BE2C (cell line): ENCODE results near the gene C11orf87.

Experiments used
- DNase-seq: peaks from one replicate; pipeline ENCODE4 v3.0.0-alpha.2; 2020
- H3K27me3 ChIP-seq: fragments of 250-450 bp; sonication (Bioruptor Pico); 2 replicates; pipeline ENCODE4 v1.5.1; 2020; ENCODE audit warnings: mild to moderate bottlenecking
- H3K36me3 ChIP-seq: fragments of 250-450 bp; sonication (Bioruptor Pico); 2 replicates; pipeline ENCODE4 v1.5.1; 2020; ENCODE audit warnings: mild to moderate bottlenecking
- H3K4me1 ChIP-seq: fragments of 250-450 bp; sonication (Bioruptor Pico); 2 replicates; pipeline ENCODE4 v1.5.1; 2020
- H3K4me3 ChIP-seq: 2 replicates; pipeline ENCODE4 v1.5.1; 2011; ENCODE audit warnings: low read depth, low read length
- H3K9me3 ChIP-seq: fragments of 250-450 bp; sonication (Bioruptor Pico); 2 replicates; pipeline ENCODE4 v1.5.1; 2020
- TF ChIP-seq, protein P1 (sequence below): IDR thresholded peaks from 2 replicates; pipeline ENCODE4 v1.5.1; 2012; ENCODE audit warnings: mild to moderate bottlenecking, low read depth, low read length

Gene C11orf87

GRCh38 chr11:109416601-109417000 is 5.4 kb upstream of the C11orf87 start:
- TF ChIP-seq, protein P1, sequence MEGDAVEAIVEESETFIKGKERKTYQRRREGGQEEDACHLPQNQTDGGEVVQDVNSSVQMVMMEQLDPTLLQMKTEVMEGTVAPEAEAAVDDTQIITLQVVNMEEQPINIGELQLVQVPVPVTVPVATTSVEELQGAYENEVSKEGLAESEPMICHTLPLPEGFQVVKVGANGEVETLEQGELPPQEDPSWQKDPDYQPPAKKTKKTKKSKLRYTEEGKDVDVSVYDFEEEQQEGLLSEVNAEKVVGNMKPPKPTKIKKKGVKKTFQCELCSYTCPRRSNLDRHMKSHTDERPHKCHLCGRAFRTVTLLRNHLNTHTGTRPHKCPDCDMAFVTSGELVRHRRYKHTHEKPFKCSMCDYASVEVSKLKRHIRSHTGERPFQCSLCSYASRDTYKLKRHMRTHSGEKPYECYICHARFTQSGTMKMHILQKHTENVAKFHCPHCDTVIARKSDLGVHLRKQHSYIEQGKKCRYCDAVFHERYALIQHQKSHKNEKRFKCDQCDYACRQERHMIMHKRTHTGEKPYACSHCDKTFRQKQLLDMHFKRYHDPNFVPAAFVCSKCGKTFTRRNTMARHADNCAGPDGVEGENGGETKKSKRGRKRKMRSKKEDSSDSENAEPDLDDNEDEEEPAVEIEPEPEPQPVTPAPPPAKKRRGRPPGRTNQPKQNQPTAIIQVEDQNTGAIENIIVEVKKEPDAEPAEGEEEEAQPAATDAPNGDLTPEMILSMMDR = no peak
- Histone ChIP-seq H3K27me3 (peaks cover 8% of the 10 kb centered on the region), H3K4me3 (no peak overlapping the region), H3K4me1 (no peaks in the 10 kb centered on the region), H3K36me3 (no peaks in the 10 kb centered on the region), H3K9me3 (no peaks in the 10 kb centered on the region)
- DNase-seq = no peak

DNA sequence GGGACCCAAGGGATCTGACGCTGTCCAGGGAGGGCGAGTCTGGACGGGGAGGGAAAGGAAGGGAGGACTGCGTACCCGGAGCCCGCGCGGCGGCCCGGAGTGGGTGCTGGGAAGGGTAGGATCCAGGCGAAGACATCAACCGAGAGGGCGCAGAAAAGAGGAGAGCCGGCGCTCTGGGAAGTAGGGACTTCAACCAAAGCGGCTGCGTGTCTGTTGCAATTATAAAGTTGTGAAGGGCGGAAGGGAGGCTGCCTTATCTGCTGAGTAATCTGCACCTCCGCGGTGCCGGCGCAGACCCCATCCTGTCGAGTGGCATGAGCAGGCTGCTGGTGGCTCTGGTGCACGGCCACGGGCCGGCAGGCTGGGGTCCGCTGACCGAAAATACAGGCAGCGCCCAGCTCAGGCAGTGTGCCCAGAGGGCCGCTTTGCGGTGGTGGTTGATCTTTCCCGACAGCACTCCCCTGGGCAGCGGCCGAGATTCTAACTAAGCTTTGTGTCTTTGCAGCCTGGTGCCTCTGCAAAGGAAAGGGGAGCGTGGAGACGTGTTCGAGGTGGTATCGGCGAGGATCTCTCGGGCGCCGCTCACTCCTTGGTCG is 978 bp downstream of the C11orf87 start:
- DNase-seq = peak; percentile 23
- Histone ChIP-seq H3K9me3 (no peaks in the 10 kb centered on the region), H3K4me3 (peak overlapping the region; percentile 45), H3K27me3 (peaks cover 42% of the 10 kb centered on the region), H3K36me3 (no peaks in the 10 kb centered on the region), H3K4me1 (no peaks in the 10 kb centered on the region)
- TF ChIP-seq, protein P1 = no peak

- H3K36me3 ChIP-seq = no peaks in the 10 kb centered on the region
- TF ChIP-seq, protein P1 = no peak
- peak overlapping the region; percentile 45 for H3K4me3 ChIP-seq
- no peak for DNase-seq
- no peaks in the 10 kb centered on the region for H3K9me3 ChIP-seq
- no peaks in the 10 kb centered on the region for H3K4me1 ChIP-seq
- peaks cover 42% of the 10 kb centered on the region for H3K27me3 ChIP-seq
Measured at GRCh38 chr11:109423466-109424190, 1.6 kb downstream of the C11orf87 start.

DNA sequence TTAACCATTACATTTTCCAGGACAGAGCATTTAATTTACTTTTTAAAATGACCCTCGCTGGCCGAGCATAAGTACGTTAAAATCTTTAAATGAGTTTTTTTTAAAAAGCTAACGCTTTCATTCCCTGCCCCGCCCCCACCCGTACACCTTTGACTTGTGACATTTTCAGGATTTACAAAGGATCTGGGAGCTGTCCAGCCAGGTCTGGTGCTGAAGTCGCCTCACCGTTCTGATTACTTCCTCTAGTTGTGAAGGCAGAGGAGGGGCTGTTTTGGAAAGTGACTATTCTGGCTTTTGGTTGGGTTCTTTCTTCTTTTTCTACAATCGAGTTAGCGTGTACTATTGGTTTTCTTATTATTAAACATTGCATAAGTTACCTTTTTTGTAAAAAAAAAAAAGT is 2.9 kb downstream of the C11orf87 start:
- no peak for DNase-seq
- no peaks in the 10 kb centered on the region for H3K4me1 ChIP-seq
- no peaks in the 10 kb centered on the region for H3K36me3 ChIP-seq
- no peaks in the 10 kb centered on the region for H3K9me3 ChIP-seq
- no peak overlapping the region for H3K4me3 ChIP-seq
- TF ChIP-seq, protein P1 = no peak
- peaks cover 42% of the 10 kb centered on the region for H3K27me3 ChIP-seq

DNA sequence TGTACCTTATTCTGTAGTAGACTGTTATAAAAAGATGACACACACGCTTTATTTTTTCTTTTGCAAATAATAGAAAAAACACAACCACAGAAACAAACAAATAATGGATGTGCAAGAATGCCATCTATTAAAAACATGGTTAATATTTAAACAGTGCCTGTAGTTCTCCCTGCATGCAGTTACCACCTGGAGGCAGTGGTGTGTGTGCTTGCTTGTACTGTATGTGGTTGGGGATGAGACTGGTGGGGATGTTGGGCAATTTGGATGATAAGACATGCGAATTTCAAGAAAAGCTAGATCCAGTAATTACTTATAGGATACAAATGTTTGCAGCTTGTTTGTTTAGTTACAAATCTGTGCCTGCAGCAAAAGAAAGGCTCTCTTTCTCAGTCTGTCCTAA is 3.6 kb downstream of the C11orf87 start:
- DNase-seq = no peak
- Histone ChIP-seq H3K4me3 (no peak overlapping the region), H3K4me1 (no peaks in the 10 kb centered on the region), H3K36me3 (no peaks in the 10 kb centered on the region), H3K9me3 (no peaks in the 10 kb centered on the region), H3K27me3 (peaks cover 46% of the 10 kb centered on the region)
- TF ChIP-seq, protein P1 = peak; percentile 46
